Keratinocyte (primary cell): ENCODE data around the gene MTX3. TPM values are rescaled to one million over a fixed set of nuclear protein-coding genes. Genes with fewer than 3 reads are reported as not detected.

ENCODE experiments used
- DNase-seq: peaks from one replicate; pipeline ENCODE4 v3.0.0-alpha.2; 2011; ENCODE audit warnings: low read depth, missing footprints, low spot score
- FAIRE-seq: peaks from 2 replicates; lab custom pipeline; 2011; peaks lifted over from hg19 to GRCh38; lab: Jason Lieb, UNC
- H2AFZ ChIP-seq: 2 replicates; pipeline ENCODE4 v1.6.0; 2012; ENCODE audit warnings: low read length, control low read depth, inconsistent platforms; ENCODE audit not compliant: control insufficient read depth
- H3K27ac ChIP-seq: 2 replicates; pipeline ENCODE4 v1.5.1; 2011; ENCODE audit warnings: low read length; ENCODE audit not compliant: control insufficient read depth, insufficient read depth
- H3K27me3 ChIP-seq: 3 replicates; pipeline ENCODE4 v1.6.0; 2011; ENCODE audit warnings: low read length; ENCODE audit not compliant: control insufficient read depth, insufficient read depth; ENCODE audit errors: extremely low read depth
- H3K36me3 ChIP-seq, 2 experiments: 2 replicates in 1 of 2; 3 replicates in 1 of 2; pipeline ENCODE4 v1.5.1; 2011; ENCODE audit warnings: low read length in 2 of 2, mild to moderate bottlenecking in 1 of 2; ENCODE audit not compliant: control insufficient read depth in 2 of 2, insufficient read depth in 2 of 2; ENCODE audit errors: extremely low read depth in 1 of 2
- H3K4me1 ChIP-seq: 3 replicates; pipeline ENCODE4 v1.5.1; 2011; ENCODE audit warnings: low read length; ENCODE audit not compliant: control insufficient read depth, insufficient read depth; ENCODE audit errors: extremely low read depth
- H3K4me2 ChIP-seq: 3 replicates; pipeline ENCODE4 v1.6.0; 2011; ENCODE audit warnings: low read depth, low read length; ENCODE audit not compliant: control insufficient read depth, insufficient read depth; ENCODE audit errors: extremely low read depth
- H3K4me3 ChIP-seq, 3 experiments: fragments of 200-600 bp in 1 of 3; sonication (generic) in 1 of 3; 2 replicates in 2 of 3; 3 replicates in 1 of 3; pipeline ENCODE4 v1.5.1; 2011 to 2016; ENCODE audit warnings: low read length in 3 of 3, mild to moderate bottlenecking in 3 of 3, control low read depth in 2 of 3, inconsistent platforms in 1 of 3, low read depth in 1 of 3, mixed read lengths in 1 of 3, mixed run types in 1 of 3, moderate library complexity in 1 of 3; ENCODE audit not compliant: control insufficient read depth in 2 of 3, insufficient read depth in 2 of 3; ENCODE audit errors: extremely low read depth in 1 of 3
- H3K79me2 ChIP-seq: 2 replicates; pipeline ENCODE4 v1.6.0; 2012; ENCODE audit warnings: low read length; ENCODE audit not compliant: control insufficient read depth, insufficient read depth
- H3K9ac ChIP-seq: 3 replicates; pipeline ENCODE4 v1.6.0; 2011; ENCODE audit warnings: low read length; ENCODE audit not compliant: control insufficient read depth, insufficient read depth; ENCODE audit errors: extremely low read depth
- H3K9me1 ChIP-seq: 3 replicates; pipeline ENCODE4 v1.6.0; 2011; ENCODE audit warnings: low read length; ENCODE audit not compliant: control insufficient read depth, insufficient read depth; ENCODE audit errors: extremely low read depth
- H3K9me3 ChIP-seq: 2 replicates; pipeline ENCODE4 v1.5.1; 2012; ENCODE audit warnings: low read depth, low read length; ENCODE audit not compliant: control insufficient read depth
- H4K20me1 ChIP-seq: 3 replicates; pipeline ENCODE4 v1.6.0; 2011; ENCODE audit warnings: low read length; ENCODE audit not compliant: control insufficient read depth, insufficient read depth; ENCODE audit errors: extremely low read depth
- EZH2 ChIP-seq: IDR thresholded peaks from one replicate; pipeline ENCODE4 v1.6.1; 2012; ENCODE audit warnings: inconsistent platforms, mild to moderate bottlenecking, low read length, moderate library complexity
- dilution Hi-C: fragments of 300-500 bp; cut with MboI; formaldehyde crosslinking; loops from one replicate; pipeline ENCODE4 v1.7.0; 2020; ENCODE audit warnings: low sequenced_read_pairs; ENCODE audit not compliant: extremely low pct_ligation_motif_present
- polyA plus RNA-seq, 5 experiments: library from polyadenylated mRNA; depleted of rRNA in 3 of 5; stranded (reverse) in 3 of 5; stranded (forward) in 1 of 5; unstranded in 1 of 5; fragments of >200 nt; gene quantifications; 1 replicate in 1 of 5; 2 replicates in 3 of 5; 3 replicates in 1 of 5; pipeline versions ENCODE4 v1.2.1 to v1.2.3, GENCODE V29; 2011 to 2012; ENCODE audit warnings: missing spikeins in 2 of 5, low read depth in 1 of 5, low replicate concordance in 1 of 5
- TF ChIP-seq, protein P1 (sequence below), 3 experiments: IDR thresholded peaks in 1 of 3; conservative IDR thresholded peaks in 1 of 3; optimal IDR thresholded peaks in 1 of 3; 2 replicates in 2 of 3; 3 replicates in 1 of 3; pipeline versions ENCODE3 to v1.5.1; 2011; ENCODE audit warnings: low read length in 3 of 3, mild to moderate bottlenecking in 3 of 3, moderate library complexity in 2 of 3, control low read depth in 1 of 3, inconsistent platforms in 1 of 3; ENCODE audit not compliant: insufficient read depth in 2 of 3; ENCODE audit errors: extremely low read depth in 1 of 3

MTX3 gene
- polyA plus RNA-seq, 1 donor (not counting 4 experiments of a cell fraction or from before 2014, with no cell fraction given), result 14.3 TPM

GRCh38 chr5:80035839-80036238 lies 44.8 kb upstream of the MTX3 start:
- Histone ChIP-seq H3K9me1 (no peaks in the 10 kb centered on the region), H3K36me3 (no peaks in the 10 kb centered on the region), H3K9me3 (no peaks in the 10 kb centered on the region), H3K9ac (no peak overlapping the region), H4K20me1 (no peaks in the 10 kb centered on the region), H3K27ac (no peak overlapping the region), H3K4me1 (no peaks in the 10 kb centered on the region), H3K4me2 (no peak overlapping the region), H3K4me3 (no peak overlapping the region), H3K27me3 (peaks cover 48% of the 10 kb centered on the region), H2AFZ (no peak overlapping the region), H3K79me2 (no peaks in the 10 kb centered on the region)
- TF ChIP-seq, protein P1, sequence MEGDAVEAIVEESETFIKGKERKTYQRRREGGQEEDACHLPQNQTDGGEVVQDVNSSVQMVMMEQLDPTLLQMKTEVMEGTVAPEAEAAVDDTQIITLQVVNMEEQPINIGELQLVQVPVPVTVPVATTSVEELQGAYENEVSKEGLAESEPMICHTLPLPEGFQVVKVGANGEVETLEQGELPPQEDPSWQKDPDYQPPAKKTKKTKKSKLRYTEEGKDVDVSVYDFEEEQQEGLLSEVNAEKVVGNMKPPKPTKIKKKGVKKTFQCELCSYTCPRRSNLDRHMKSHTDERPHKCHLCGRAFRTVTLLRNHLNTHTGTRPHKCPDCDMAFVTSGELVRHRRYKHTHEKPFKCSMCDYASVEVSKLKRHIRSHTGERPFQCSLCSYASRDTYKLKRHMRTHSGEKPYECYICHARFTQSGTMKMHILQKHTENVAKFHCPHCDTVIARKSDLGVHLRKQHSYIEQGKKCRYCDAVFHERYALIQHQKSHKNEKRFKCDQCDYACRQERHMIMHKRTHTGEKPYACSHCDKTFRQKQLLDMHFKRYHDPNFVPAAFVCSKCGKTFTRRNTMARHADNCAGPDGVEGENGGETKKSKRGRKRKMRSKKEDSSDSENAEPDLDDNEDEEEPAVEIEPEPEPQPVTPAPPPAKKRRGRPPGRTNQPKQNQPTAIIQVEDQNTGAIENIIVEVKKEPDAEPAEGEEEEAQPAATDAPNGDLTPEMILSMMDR (optimal IDR thresholded peaks at IDR 0.05 in 1 of 3, IDR thresholded peaks at IDR 0.05 in 1 of 3, conservative IDR thresholded peaks at IDR 0.05 in 1 of 3; ENCODE audit: extremely low read depth in 1 of 3, insufficient read depth in 2 of 3, low read length in 3 of 3), result no peak
- no peak for TF ChIP-seq EZH2
- dilution Hi-C loops, result no loop called here
- no peak for FAIRE-seq
- no peak for DNase-seq

- Histone ChIP-seq H2AFZ (no peak within 1 kb of the TSS), H4K20me1 (no peaks in the 10 kb centered on the region), H3K9me1 (no peaks in the 10 kb centered on the region), H3K27me3 (peaks cover 48% of the 10 kb centered on the region), H3K36me3 (no peaks in the 10 kb centered on the region), H3K4me1 (no peaks in the 10 kb centered on the region), H3K4me3 (no peak within 1 kb of the TSS), H3K79me2 (no peaks in the 10 kb centered on the region), H3K4me2 (no peak within 1 kb of the TSS), H3K9ac (no peak within 1 kb of the TSS), H3K9me3 (no peaks in the 10 kb centered on the region), H3K27ac (no peak within 1 kb of the TSS)
- DNase-seq (no peak), FAIRE-seq (no peak)
- TF ChIP-seq, protein P1 (optimal IDR thresholded peaks at IDR 0.05 in 1 of 3, IDR thresholded peaks at IDR 0.05 in 1 of 3, conservative IDR thresholded peaks at IDR 0.05 in 1 of 3; ENCODE audit: extremely low read depth in 1 of 3, insufficient read depth in 2 of 3, low read length in 3 of 3), result no peak
- TF ChIP-seq EZH2, result peak; percentile 97
- dilution Hi-C loops, result no loop called here
Measured at GRCh38 chr5:80034962-80035821, 44.1 kb upstream of the MTX3 start, which contains the start of gene THBS4. Gene THBS4 (plus strand): TSS chr5:80035348. CDS start chr5:80035538, 190 bp downstream.
